HG02759 (cell line): ENCODE data around the gene DISP3.
"Not testable (repeated sequence)": the region's sequence is repeated elsewhere in the genome, so short reads cannot be mapped to it uniquely, and the experiment has no call there.

ENCODE experiments used
- ATAC-seq: cut with Tn5 transposase; IDR thresholded peaks from one replicate; pipeline ENCODE4 v1.9.1; 2021; ENCODE audit warnings: mild to moderate bottlenecking, moderate library complexity; ENCODE audit not compliant: unreplicated experiment

DISP3 gene

GRCh38 chr1:11571906-11572616, 93.1 kb downstream of the DISP3 start:
- ATAC-seq, result no peak

DNA sequence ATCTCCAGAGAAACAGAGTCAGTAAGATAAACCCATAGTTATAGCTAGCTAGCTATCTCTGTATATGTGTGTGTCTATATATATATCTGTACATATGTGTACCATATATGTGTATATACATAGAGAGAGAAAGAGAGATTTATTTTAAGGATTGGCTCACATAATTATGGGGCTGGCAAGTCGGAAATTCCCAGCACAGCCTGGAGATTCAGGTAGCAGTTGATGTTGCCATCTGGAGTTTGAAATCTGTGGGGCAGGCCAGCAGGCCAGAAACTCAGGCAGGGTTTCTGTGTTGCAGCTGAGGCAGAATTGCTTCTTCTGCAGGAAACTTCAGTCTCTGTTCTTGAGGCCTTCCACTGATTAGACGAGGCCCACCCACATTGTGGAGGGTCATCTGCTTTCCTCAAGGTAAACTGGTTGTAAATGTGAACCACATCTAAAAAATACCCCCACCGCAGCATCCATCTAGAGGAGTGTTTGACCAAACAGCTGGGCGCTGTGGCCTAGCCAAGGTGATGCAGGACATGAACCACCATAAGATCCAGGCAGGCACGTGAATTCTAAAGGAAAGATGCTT, 94.2 kb downstream of the DISP3 start:
- no peak for ATAC-seq

DNA sequence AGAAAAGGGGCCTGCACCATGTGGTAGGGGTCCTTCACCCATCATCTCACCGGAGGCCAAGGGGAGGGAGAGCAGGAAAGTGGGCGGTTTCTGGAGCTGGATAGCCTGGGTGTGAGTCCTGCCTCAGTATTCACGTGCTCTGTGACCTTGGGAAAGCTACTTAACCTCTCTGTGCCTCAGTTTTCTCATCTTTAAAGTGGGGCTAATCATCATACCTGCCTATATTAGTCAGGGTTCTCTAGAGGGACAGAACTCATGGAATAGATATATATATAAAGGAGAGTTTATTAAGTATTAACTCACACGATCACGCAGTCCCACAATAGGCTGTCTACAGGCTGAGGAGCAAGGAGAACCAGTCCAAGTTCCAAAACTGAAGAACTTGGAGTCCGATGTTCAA, 96.6 kb downstream of the DISP3 start:
- ATAC-seq, result no peak

- no peak for ATAC-seq
These were observed 97.3 kb downstream of the DISP3 start for GRCh38 chr1:11576109-11576875.

DNA sequence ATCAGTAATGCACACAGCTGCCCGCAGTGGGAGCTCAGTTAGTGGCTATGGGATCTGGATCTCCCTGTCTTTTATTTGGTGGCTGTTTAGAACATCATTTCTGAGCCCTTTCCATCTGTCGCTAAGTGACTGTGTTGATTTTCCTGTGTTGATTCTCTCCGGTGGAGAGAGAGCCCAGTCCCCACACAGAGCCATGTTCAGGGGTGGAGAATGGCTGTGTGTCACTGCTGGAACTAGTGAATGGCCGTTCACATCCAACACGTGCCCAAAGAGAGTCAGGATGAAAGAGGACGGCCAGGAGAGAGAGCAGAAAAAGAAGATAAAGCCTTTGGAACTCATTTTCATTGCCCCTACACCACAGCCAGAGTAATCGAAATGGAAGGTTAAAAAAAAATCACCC, 99.0 kb downstream of the DISP3 start:
- ATAC-seq, result no peak

DNA sequence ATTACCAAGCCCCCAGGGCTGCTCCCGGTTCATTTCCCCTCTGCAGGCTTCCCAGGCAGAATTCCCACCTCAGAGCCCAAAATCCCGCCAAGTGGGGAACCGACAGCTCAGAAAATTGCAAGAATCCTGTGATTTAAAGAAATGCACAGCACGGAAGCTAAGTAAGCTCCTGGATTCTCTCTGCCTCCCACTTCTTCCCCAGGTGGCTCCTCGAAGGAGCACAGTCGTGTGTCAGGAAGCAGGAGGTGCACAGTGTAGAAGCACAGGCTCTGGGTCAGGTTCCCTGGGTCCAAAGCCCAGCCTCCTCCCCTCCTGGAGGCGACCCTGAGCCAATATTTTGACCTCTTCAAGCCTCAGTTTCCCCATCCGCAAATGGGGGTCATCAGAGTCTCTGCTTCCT, 100.6 kb downstream of the DISP3 start:
- no peak for ATAC-seq

DNA sequence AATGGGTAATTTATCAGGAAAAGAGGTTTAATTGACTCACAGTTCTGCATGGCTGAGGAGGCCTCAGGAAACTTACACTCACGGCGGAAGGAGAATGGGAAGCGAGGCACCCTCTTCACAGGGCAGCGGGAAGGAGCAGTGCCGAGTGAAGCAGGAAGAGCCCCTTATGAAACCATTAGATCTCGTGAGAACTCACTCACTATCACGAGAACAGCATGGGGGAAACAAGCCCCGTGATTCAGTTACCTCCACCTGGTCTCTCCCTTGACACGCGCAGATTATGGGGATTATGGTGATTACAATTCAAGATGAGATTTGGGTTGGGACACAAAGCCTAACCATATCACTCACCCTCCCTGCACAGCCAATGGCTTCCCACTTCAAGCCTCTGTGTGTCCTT, 101.1 kb downstream of the DISP3 start:
- ATAC-seq, result not testable (repeated sequence)

GRCh38 chr1:11581445-11581991, 102.6 kb downstream of the DISP3 start:
- ATAC-seq, result no peak

GRCh38 chr1:11585389-11585788, 106.4 kb downstream of the DISP3 start:
- no peak for ATAC-seq
